K562 (cell line): ENCODE measurements around the gene VPS11. TPM values are rescaled to one million over a fixed set of nuclear protein-coding genes. Genes with fewer than 3 reads are reported as not detected.
A peak's percentile ranks its signal among the peaks of the same experiment; 100 is the strongest.

ENCODE experiments used
- ATAC-seq: fragments of 200-7000 bp; cut with Tn5 transposase; 3 replicates; pipeline ENCODE4 v1.9.1; 2020; ENCODE audit warnings: moderate library complexity
- BruUV-seq: library from RNA; stranded (reverse); fragments of 400-500 nt; replicated peaks from 2 replicates; lab custom pipeline; 2021; lab: Mats Ljungman, UMichigan
- CTCF ChIA-PET: fragments of 300-600 bp; formaldehyde crosslinking; extraction: SDS; loops from one replicate; lab custom pipeline; 2021; ENCODE audit warnings: low intra/inter-chr PET ratio; lab: Yijun Ruan, JAX
- POLR2A ChIA-PET: fragments of 300-600, 350-650 bp; sonication (Branson Sonifier 250); formaldehyde crosslinking; extraction: SDS; loops from one replicate; lab custom pipeline; 2021; ENCODE audit warnings: antibody characterized with exemption, inconsistent platforms; lab: Yijun Ruan, JAX
- DNase-seq, 4 experiments: peaks; one replicate each; pipeline versions ENCODE4 v3.0.0 to v3.0.0-alpha.2; 2011 to 2018; ENCODE audit warnings: low spot score in 3 of 4, mixed read lengths in 3 of 4; ENCODE audit errors: extremely low read depth in 1 of 4
- FAIRE-seq: peaks from 2 replicates; lab custom pipeline; 2011; peaks lifted over from hg19 to GRCh38; lab: Jason Lieb, UNC
- H2AFZ ChIP-seq: 2 replicates; pipeline ENCODE4 v1.6.0; 2011; ENCODE audit warnings: low read depth, low read length, control low read depth, inconsistent platforms
- H3K27ac ChIP-seq: fragments of 200-600 bp; 3 replicates; pipeline ENCODE4 v1.8.0; 2011; ENCODE audit warnings: low read depth, mild to moderate bottlenecking, control low read depth, inconsistent platforms, low read length, moderate library complexity, mixed read lengths; ENCODE audit errors: extremely low read depth
- H3K27me3 ChIP-seq, 2 experiments: fragments of 300-600 bp in 1 of 2; 2 replicates in 1 of 2; 3 replicates in 1 of 2; pipeline versions ENCODE4 v1.6.0 to v1.8.0; 2011; ENCODE audit warnings: inconsistent platforms in 2 of 2, low read length in 2 of 2, mild to moderate bottlenecking in 1 of 2, mixed read lengths in 1 of 2, moderate library complexity in 1 of 2; ENCODE audit not compliant: control insufficient read depth in 2 of 2, insufficient read depth in 2 of 2
- H3K36me3 ChIP-seq: fragments of 300-600 bp; 3 replicates; pipeline ENCODE4 v1.8.0; 2011; ENCODE audit warnings: mild to moderate bottlenecking, low read length, inconsistent platforms; ENCODE audit not compliant: control insufficient read depth, insufficient read depth
- H3K4me1 ChIP-seq, 2 experiments: fragments of 200-600 bp in 1 of 2; replicated peaks in 1 of 2; 2 replicates in 1 of 2; 3 replicates in 1 of 2; pipeline versions ENCODE4 v1.5.1 to v1.8.0; 2011; ENCODE audit warnings: inconsistent platforms in 2 of 2, low read length in 2 of 2, mild to moderate bottlenecking in 1 of 2, mixed read lengths in 1 of 2, moderate library complexity in 1 of 2; ENCODE audit not compliant: control insufficient read depth in 2 of 2, insufficient read depth in 2 of 2
- H3K4me2 ChIP-seq: 2 replicates; pipeline ENCODE4 v1.6.1; 2011; ENCODE audit warnings: low read length, control low read depth, inconsistent platforms, mixed read lengths; ENCODE audit not compliant: insufficient read depth
- H3K4me3 ChIP-seq: fragments of 200-600 bp; sonication (generic), shearing (Covaris generic); 2 replicates; pipeline ENCODE4 v1.5.1; 2016; ENCODE audit warnings: control low read depth, inconsistent platforms
- H3K79me2 ChIP-seq: fragments of 200-600 bp; 3 replicates; pipeline ENCODE4 v1.8.0; 2011; ENCODE audit warnings: low read length, inconsistent platforms; ENCODE audit not compliant: control insufficient read depth, insufficient read depth
- H3K9ac ChIP-seq, 2 experiments: 2 replicates each; pipeline versions ENCODE4 v1.6.0 to v1.6.1; 2011; ENCODE audit warnings: low read depth in 2 of 2, low read length in 2 of 2, control low read depth in 1 of 2, inconsistent platforms in 1 of 2, mild to moderate bottlenecking in 1 of 2, mixed read lengths in 1 of 2; ENCODE audit not compliant: insufficient read depth in 1 of 2
- H3K9me1 ChIP-seq: one replicate; pipeline ENCODE4 v1.6.0; 2011; ENCODE audit warnings: inconsistent platforms, mild to moderate bottlenecking, low read length, moderate library complexity; ENCODE audit not compliant: control insufficient read depth, insufficient read depth
- H3K9me3 ChIP-seq: replicated peaks from 2 replicates; pipeline ENCODE4 v1.5.1; 2011; ENCODE audit warnings: low read depth, low read length, inconsistent platforms; ENCODE audit not compliant: control insufficient read depth, insufficient read depth
- H4K20me1 ChIP-seq: replicated peaks from 2 replicates; pipeline ENCODE4 v1.6.1; 2011; ENCODE audit warnings: low read length, inconsistent platforms, mixed read lengths; ENCODE audit not compliant: control insufficient read depth, insufficient read depth
- BCLAF1 ChIP-seq, 2 experiments: fragments of 450-650 bp in 1 of 2; IDR thresholded peaks; 2 replicates each; pipeline ENCODE4 v1.6.1; 2011 to 2017; ENCODE audit warnings: low read depth in 2 of 2, antibody characterized with exemption in 1 of 2, borderline replicate concordance in 1 of 2, low read length in 1 of 2, mild to moderate bottlenecking in 1 of 2, mixed read lengths in 1 of 2; ENCODE audit not compliant: control insufficient read depth in 1 of 2
- DEAF1 ChIP-seq: fragments of 450-650 bp; formaldehyde crosslinking; IDR thresholded peaks from 2 replicates; pipeline ENCODE4 v1.4.0; 2020; ENCODE audit warnings: mild to moderate bottlenecking, moderate library complexity
- HOXB6 ChIP-seq: fragments of 250-450 bp; sonication (Bioruptor Pico); IDR thresholded peaks from 2 replicates; pipeline ENCODE4 v1.5.1; 2022; ENCODE audit warnings: mild to moderate bottlenecking, borderline replicate concordance
- NR2C1 ChIP-seq, 2 experiments: fragments of 450-650 bp; IDR thresholded peaks; 2 replicates each; pipeline ENCODE4 v1.6.1; 2017; ENCODE audit warnings: mild to moderate bottlenecking in 2 of 2, antibody characterized with exemption in 1 of 2, inconsistent platforms in 1 of 2, missing compliant biosample characterization in 1 of 2, missing genetic modification characterization in 1 of 2
- POLR2AphosphoS5 ChIP-seq: IDR thresholded peaks from 2 replicates; pipeline ENCODE4 v1.6.1; 2011; ENCODE audit warnings: mild to moderate bottlenecking, low read depth, low read length, moderate library complexity; ENCODE audit not compliant: control insufficient read depth, insufficient read depth
- RB1 ChIP-seq: fragments of 450-650 bp; IDR thresholded peaks from 2 replicates; pipeline ENCODE4 v1.6.1; 2017; ENCODE audit warnings: low read depth, mild to moderate bottlenecking
- RBM34 ChIP-seq: fragments of 200-400 bp; formaldehyde crosslinking; IDR thresholded peaks from 2 replicates; pipeline ENCODE4 v1.6.1; 2018; ENCODE audit warnings: low read length, borderline replicate concordance; ENCODE audit not compliant: insufficient read depth
- SP1 ChIP-seq: sonication (generic); formaldehyde crosslinking; IDR thresholded peaks from 2 replicates; pipeline ENCODE4 v1.8.1; 2022; ENCODE audit warnings: mild to moderate bottlenecking, missing genetic modification reagents
- SRSF9 ChIP-seq: fragments of 200-400 bp; formaldehyde crosslinking; IDR thresholded peaks from 2 replicates; pipeline ENCODE4 v1.6.1; 2017; ENCODE audit warnings: low read depth, low read length, borderline replicate concordance
- TFAP4 ChIP-seq: sonication (generic); formaldehyde crosslinking; IDR thresholded peaks from 2 replicates; pipeline ENCODE4 v1.8.0; 2022; ENCODE audit warnings: missing genetic modification reagents, mild to moderate bottlenecking, moderate library complexity, borderline replicate concordance
- ZNF175 ChIP-seq: fragments of 200-800 bp; sonication (Bioruptor generic); IDR thresholded peaks from 2 replicates; pipeline ENCODE4 v1.6.1; 2016; ENCODE audit warnings: low read depth, mild to moderate bottlenecking, missing genetic modification characterization, missing compliant biosample characterization
- ZNF316 ChIP-seq: fragments of 450-650 bp; IDR thresholded peaks from 2 replicates; pipeline ENCODE4 v1.6.1; 2016
- ZNF449 ChIP-seq: fragments of 250-450 bp; sonication (Bioruptor Pico); IDR thresholded peaks from 2 replicates; pipeline ENCODE4 v1.8.0; 2022; ENCODE audit warnings: moderate library complexity, mild to moderate bottlenecking, inconsistent platforms
- WGBS: fragments of 100-300 bp; shearing (Covaris generic); methylation state at CpG from one replicate; pipeline ENCODE4 v1.1.6; 2016; ENCODE audit warnings: low coverage, mixed read lengths; ENCODE audit not compliant: insufficient coverage; ENCODE audit errors: missing lambda C conversion rate; 5-methylcytosine and 5-hydroxymethylcytosine counted together
- in situ Hi-C: fragments of 300-500 bp; cut with MboI; formaldehyde crosslinking; loops from 4 replicates; pipeline ENCODE4 v1.15.0; 2018; ENCODE audit warnings: inconsistent platforms, mixed read lengths
- intact Hi-C: fragments of 100-400 bp; cut with micrococcal nuclease; formaldehyde crosslinking; loops from 2 replicates; pipeline ENCODE4 v1.14.2; 2022
- polyA plus RNA-seq, 8 experiments: library from polyadenylated mRNA; depleted of rRNA in 4 of 8; stranded (reverse) in 5 of 8; unstranded in 3 of 8; fragments of >200 nt; fragmentation: Nextera tagmentation in 2 of 8; fragmentation: Illumina TruSeq in 1 of 8; extraction: Ambion mirVana in 2 of 8; extraction: Trizol in 1 of 8; gene quantifications; 2 replicates each; pipeline versions ENCODE4 v1.2.1 to v1.2.3, GENCODE V29; 2011 to 2014; ENCODE audit warnings: inconsistent platforms in 1 of 8, missing spikeins in 1 of 8
- total RNA-seq, 7 experiments: library from RNA; depleted of rRNA in 6 of 7; stranded (reverse); fragments of >200 nt in 6 of 7; fragmentation: Illumina TruSeq in 2 of 7; extraction: Trizol in 2 of 7; gene quantifications; 2 replicates each; pipeline versions ENCODE4 v1.2.1 to v1.2.3, GENCODE V29; 2011 to 2021; ENCODE audit warnings: low replicate concordance in 1 of 7

Gene VPS11
- total and polyA plus RNA-seq, 9 of the 15 experiments (the other 6 are each of a cell fraction or from before 2014, with no cell fraction given) = 14.1 to 35.5 (median 27.5) TPM

GRCh38 chr11:119087747-119088241, 20.2 kb downstream of the VPS11 start:
- ChIA-PET CTCF (interaction anchor here (0.7 kb wide), 1 partner anchor 26 kb away, joined by 3 read pairs; no protein-coding TSS in a partner anchor), POLR2A (interaction anchor here (0.5 to 5.8 kb wide), 8 partner anchors 8 to 251 kb away, joined by 3 to 50 read pairs (median 6); partner anchors contain the start of genes C2CD2L, DPAGT1 and VPS11)
- 0% methylated on average over 2 of the region's 2 CpGs for WGBS
- Histone ChIP-seq H3K9me3 (no peaks in the 10 kb centered on the region), H3K27ac (peak overlapping the region; percentile 95), H3K9me1 (no peaks in the 10 kb centered on the region), H4K20me1 (peaks cover 9% of the 10 kb centered on the region), H3K79me2 (peaks cover 77% of the 10 kb centered on the region), H3K36me3 (peaks cover 48% of the 10 kb centered on the region), H3K4me2 (peak overlapping the region; percentile 98), H2AFZ (no peak overlapping the region), H3K4me3 (peak overlapping the region; percentile 94), H3K27me3 (no peaks in the 10 kb centered on the region; a peak in 1 of 5 replicates), H3K9ac (peak overlapping the region; percentile 89 to 94), H3K4me1 (peaks cover 37 to 66% of the 10 kb centered on the region in 2 experiments)
- DNase-seq (peak; percentile 87 to 96 (median 90)), ATAC-seq (peak; percentile 34), FAIRE-seq (peak; percentile 89)
- BruUV-seq = no TSS peak
- in situ Hi-C loops = no loop called here
- intact Hi-C loops = loop anchor here (5.0 kb wide), 1 partner anchor 70 kb away; the partner anchor contains the start of genes RPS25 and TRAPPC4
- TF ChIP-seq ZNF449 = peak; percentile 56; the same call in 1 of the 2 replicates
- TF ChIP-seq POLR2AphosphoS5 = peak; percentile 98
- peak; percentile 89 for TF ChIP-seq ZNF316
- peak; percentile 57; the same call in 1 of the 2 replicates for TF ChIP-seq RB1
- peak; percentile 99 for TF ChIP-seq TFAP4 (CRISPR knock-in tag)
- peak; percentile 89 for TF ChIP-seq SP1 (CRISPR knock-in tag)
- TF ChIP-seq NR2C1 (IDR thresholded peaks at IDR 0.05) = 0 out of 2 replicates have a peak, but pooled peaks have one; percentile 47
- peak; percentile 60 for TF ChIP-seq NR2C1 (tag; IDR thresholded peaks at IDR 0.05)
- TF ChIP-seq RBM34 = no peak
- TF ChIP-seq BCLAF1 (IDR thresholded peaks at IDR 0.05; ENCODE audit: borderline replicate concordance in 1 of 2, control insufficient read depth in 1 of 2, low read depth in 2 of 2, low read length in 1 of 2) = no peak
- TF ChIP-seq HOXB6 (CRISPR knock-in tag) = no peak
- TF ChIP-seq ZNF175 = no peak
- no peak for TF ChIP-seq SRSF9
- no peak for TF ChIP-seq DEAF1 (CRISPR knock-in tag)
